ENCODE data around the gene CCDC18. TPM values are rescaled to one million over a fixed set of nuclear protein-coding genes. Genes with fewer than 3 reads are reported as not detected.

CCDC18 gene
- total RNA-seq, 2 donors from 2014 or later = 5.0 to 6.9 TPM

GRCh38 chr1:93142161-93142560 is 38.4 kb upstream of the CCDC18 start:
- TF ChIP-seq CTCF (IDR thresholded peaks at IDR 0.05) = no peak
- no peak for DNase-seq (ENCODE audit: low spot score)
- no peak overlapping the region for H3K27ac ChIP-seq

DNA sequence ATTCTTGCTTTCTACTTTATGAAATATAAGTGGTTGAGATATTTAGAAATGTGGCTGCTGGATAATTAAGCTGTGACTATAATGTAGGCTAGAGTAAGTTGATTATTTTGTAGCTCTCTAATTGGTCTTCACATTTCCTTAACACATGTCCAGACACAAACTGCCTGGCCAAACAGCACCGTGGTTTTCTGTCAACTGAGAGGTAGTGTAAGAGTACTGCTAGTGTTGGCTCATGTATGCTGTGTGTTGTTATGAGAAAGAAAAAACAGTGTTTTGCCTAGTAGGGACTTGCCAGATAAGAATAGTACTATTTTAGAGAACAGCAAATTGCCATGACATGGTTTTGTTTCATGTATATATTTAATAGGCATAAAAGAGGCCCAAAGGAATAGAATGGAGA is 37.4 kb upstream of the CCDC18 start:
- H3K4me3 ChIP-seq = no peak overlapping the region
- no peaks in the 10 kb centered on the region for H3K36me3 ChIP-seq
- no peaks in the 10 kb centered on the region for H3K4me1 ChIP-seq
- H3K27ac ChIP-seq = no peak overlapping the region
- H3K27me3 ChIP-seq = no peaks in the 10 kb centered on the region
- no peak for TF ChIP-seq CTCF (IDR thresholded peaks at IDR 0.05)
- no peaks in the 10 kb centered on the region for H3K9me3 ChIP-seq
- DNase-seq (ENCODE audit: low spot score) = no peak

More at GRCh38 chr1:93142161-93142560, 38.4 kb upstream of the CCDC18 start:
- Histone ChIP-seq H3K4me3 (no peak overlapping the region), H3K36me3 (peaks cover 2% of the 10 kb centered on the region), H3K27me3 (no peaks in the 10 kb centered on the region), H3K9me3 (no peaks in the 10 kb centered on the region), H3K4me1 (no peaks in the 10 kb centered on the region)

DNA sequence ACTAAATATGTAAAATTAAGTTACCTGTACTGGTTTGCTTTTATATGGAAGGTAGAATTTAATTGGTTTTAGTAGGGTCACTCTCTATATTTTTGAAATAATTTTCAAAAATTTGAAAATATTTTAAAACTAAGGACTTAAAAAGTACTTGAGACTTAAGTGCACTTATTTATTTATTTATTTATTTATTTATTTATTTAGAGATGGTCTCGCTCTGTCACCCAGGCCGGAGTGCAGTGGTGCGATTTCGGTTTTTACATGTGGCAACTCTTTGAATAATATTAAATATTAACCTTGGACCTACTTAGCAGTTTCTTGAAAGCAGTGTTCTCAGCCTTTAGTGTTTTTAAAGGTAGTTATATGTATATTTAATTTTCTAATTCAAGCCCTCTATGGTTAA is 36.8 kb upstream of the CCDC18 start:
- no peaks in the 10 kb centered on the region for H3K27me3 ChIP-seq
- no peak for TF ChIP-seq CTCF (IDR thresholded peaks at IDR 0.05)
- no peak overlapping the region for H3K4me3 ChIP-seq
- DNase-seq (ENCODE audit: low spot score) = no peak
- no peaks in the 10 kb centered on the region for H3K9me3 ChIP-seq
- peaks cover 6% of the 10 kb centered on the region for H3K36me3 ChIP-seq
- H3K27ac ChIP-seq = no peak overlapping the region
- no peaks in the 10 kb centered on the region for H3K4me1 ChIP-seq

DNA sequence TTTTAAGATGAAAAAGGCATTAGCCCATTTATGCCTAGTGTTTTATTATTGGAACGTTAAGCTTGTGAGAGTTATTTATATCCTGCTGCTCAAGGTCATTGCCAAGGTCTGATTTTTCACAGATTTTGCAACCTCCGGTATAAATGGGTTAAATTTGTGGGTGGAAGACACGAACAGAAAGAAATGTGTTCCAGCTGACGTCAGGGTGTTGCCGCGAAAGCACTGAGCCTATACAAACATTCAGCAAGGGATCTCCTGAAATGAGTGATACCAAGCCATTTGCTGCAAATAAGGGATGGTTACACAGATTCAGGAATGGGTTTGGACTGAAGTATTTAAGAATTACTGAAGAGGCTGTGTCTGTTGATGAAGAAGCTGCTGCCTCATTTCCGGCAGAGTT is 32.5 kb upstream of the CCDC18 start:
- TF ChIP-seq CTCF (IDR thresholded peaks at IDR 0.05) = no peak
- H3K4me3 ChIP-seq = no peak overlapping the region
- no peak overlapping the region for H3K27ac ChIP-seq
- DNase-seq (ENCODE audit: low spot score) = no peak
- no peaks in the 10 kb centered on the region for H3K4me1 ChIP-seq
- no peaks in the 10 kb centered on the region for H3K27me3 ChIP-seq
- H3K36me3 ChIP-seq = peaks cover 34% of the 10 kb centered on the region
- H3K9me3 ChIP-seq = no peaks in the 10 kb centered on the region

DNA sequence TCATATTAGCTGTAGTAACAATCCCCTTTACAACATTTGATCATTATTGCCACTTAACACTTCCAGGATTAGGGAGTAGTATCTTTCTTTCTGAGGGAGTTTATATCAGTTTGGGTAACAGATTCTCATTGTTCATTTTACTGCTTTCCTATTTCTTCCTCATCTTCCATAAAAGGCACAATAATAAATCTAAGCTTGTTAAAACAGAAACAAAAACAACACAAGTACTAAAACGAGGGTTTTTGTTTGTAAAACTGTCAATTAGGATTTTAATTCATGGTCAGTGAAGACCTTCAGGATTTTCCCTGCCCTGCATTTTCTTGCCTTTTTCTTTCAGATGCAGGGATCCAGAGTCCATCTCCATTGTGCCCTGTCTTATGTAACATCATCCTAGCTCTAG is 29.8 kb upstream of the CCDC18 start:
- H3K4me1 ChIP-seq = peaks cover 0 to 4% of the 10 kb centered on the region in 2 donors
- no peak for DNase-seq (ENCODE audit: low spot score)
- no peak overlapping the region for H3K27ac ChIP-seq
- no peaks in the 10 kb centered on the region for H3K9me3 ChIP-seq
- H3K27me3 ChIP-seq = no peaks in the 10 kb centered on the region
- H3K4me3 ChIP-seq = no peak overlapping the region
- TF ChIP-seq CTCF (IDR thresholded peaks at IDR 0.05) = no peak
- H3K36me3 ChIP-seq = peaks cover 47% of the 10 kb centered on the region

DNA sequence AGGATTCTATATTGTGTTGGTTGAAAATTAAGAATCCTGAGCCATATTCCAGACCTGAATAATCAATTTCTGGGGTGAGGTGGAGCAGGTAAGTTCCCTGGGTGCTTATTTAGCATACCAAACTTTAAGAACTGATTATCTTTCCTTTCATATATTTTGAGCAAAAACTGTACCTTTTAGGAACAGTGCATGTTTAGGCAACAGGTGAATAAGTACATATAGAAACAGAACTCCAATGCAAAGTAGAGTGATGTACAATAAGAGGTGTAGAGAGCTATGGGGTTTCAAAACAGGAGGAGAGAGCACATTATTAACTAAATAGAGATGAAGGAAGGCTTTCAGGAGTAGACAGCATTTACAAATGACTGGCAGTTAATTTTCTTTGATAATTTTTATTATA is 29.1 kb upstream of the CCDC18 start:
- Histone ChIP-seq H3K36me3 (peaks cover 55% of the 10 kb centered on the region), H3K4me1 (peaks cover 0 to 4% of the 10 kb centered on the region in 2 donors), H3K27ac (no peak overlapping the region), H3K27me3 (no peaks in the 10 kb centered on the region), H3K4me3 (no peak overlapping the region), H3K9me3 (no peaks in the 10 kb centered on the region)
- DNase-seq (ENCODE audit: low spot score) = no peak
- no peak for TF ChIP-seq CTCF (IDR thresholded peaks at IDR 0.05)
